B cell (primary cell): ENCODE measurements around the gene PARD3B.

ENCODE experiments used
- CTCF ChIP-seq: fragments of 200-600 bp; IDR thresholded peaks from one replicate; pipeline ENCODE4 v1.8.0; 2022; ENCODE audit warnings: antibody characterized with exemption, mild to moderate bottlenecking
- EZH2 ChIP-seq: IDR thresholded peaks from 2 replicates; pipeline ENCODE4 v1.6.1; 2012; ENCODE audit warnings: borderline replicate concordance, low read depth, mild to moderate bottlenecking, moderate library complexity, low read length; ENCODE audit not compliant: insufficient read depth, poor library complexity, severe bottlenecking

- no peak for TF ChIP-seq CTCF
- no peak for TF ChIP-seq EZH2
Observed at GRCh38 chr2:205171261-205171940, 626.1 kb downstream of the PARD3B start.
